Measurements from ENCODE around the gene RYK.

RYK gene

DNA sequence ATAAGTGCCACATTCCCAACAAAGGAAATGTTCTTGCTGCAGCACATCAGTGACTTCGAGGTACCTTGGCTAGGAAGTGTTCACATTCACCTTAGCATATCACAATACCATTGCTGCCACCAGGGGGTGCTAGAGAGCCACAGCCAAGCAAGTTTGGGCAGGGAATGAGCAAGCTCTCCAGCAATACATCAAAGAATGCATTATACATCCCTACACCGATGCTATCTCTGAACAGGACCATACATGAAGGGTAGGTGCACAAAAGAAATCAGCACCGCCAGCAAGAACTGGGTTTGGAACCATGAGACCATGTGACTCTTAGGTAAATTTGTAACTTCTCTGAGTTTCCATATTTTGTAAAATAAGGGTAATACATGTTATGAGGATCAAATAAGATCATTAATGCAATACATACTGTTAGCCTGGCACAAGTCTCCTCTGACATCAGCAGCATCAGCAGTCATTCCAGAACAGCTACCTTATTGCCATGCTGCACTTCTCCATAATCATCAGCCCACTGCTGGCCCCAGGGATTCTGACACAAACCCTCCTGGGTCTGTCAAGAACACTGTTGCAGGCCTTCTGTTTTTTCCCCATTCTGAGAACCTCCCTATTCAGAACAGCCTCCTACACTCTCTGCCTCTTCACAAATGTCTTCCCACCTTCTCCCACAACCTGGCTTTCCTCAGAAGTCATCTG, 37.5 kb downstream of the RYK start (continued):
- TF ChIP-seq, protein P1, sequence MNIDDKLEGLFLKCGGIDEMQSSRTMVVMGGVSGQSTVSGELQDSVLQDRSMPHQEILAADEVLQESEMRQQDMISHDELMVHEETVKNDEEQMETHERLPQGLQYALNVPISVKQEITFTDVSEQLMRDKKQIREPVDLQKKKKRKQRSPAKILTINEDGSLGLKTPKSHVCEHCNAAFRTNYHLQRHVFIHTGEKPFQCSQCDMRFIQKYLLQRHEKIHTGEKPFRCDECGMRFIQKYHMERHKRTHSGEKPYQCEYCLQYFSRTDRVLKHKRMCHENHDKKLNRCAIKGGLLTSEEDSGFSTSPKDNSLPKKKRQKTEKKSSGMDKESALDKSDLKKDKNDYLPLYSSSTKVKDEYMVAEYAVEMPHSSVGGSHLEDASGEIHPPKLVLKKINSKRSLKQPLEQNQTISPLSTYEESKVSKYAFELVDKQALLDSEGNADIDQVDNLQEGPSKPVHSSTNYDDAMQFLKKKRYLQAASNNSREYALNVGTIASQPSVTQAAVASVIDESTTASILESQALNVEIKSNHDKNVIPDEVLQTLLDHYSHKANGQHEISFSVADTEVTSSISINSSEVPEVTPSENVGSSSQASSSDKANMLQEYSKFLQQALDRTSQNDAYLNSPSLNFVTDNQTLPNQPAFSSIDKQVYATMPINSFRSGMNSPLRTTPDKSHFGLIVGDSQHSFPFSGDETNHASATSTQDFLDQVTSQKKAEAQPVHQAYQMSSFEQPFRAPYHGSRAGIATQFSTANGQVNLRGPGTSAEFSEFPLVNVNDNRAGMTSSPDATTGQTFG (tag by site-specific recombination; IDR thresholded peaks at IDR 0.05; ENCODE audit: borderline replicate concordance): no peak
- no peak for TF ChIP-seq ZNF274 (IDR thresholded peaks at IDR 0.05; ENCODE audit: low read length)
- no peak for TF ChIP-seq ZNF274 (tag by site-specific recombination; IDR thresholded peaks at IDR 0.05; ENCODE audit: borderline replicate concordance)
- TF ChIP-seq, protein P2, sequence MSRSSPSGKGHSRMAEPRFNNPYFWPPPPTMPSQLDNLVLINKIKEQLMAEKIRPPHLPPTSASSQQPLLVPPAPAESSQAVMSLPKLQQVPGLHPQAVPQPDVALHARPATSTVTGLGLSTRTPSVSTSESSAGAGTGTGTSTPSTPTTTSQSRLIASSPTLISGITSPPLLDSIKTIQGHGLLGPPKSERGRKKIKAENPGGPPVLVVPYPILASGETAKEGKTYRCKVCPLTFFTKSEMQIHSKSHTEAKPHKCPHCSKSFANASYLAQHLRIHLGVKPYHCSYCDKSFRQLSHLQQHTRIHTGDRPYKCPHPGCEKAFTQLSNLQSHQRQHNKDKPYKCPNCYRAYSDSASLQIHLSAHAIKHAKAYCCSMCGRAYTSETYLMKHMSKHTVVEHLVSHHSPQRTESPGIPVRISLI (tag by site-specific recombination; IDR thresholded peaks at IDR 0.05): no peak
- no peak for TF ChIP-seq ZNF670 (tag by site-specific recombination; IDR thresholded peaks at IDR 0.05; ENCODE audit: low read depth)
- no peak for TF ChIP-seq ZNF394 (tag by site-specific recombination; IDR thresholded peaks at IDR 0.05; ENCODE audit: borderline replicate concordance)
- TF ChIP-seq, protein P3, sequence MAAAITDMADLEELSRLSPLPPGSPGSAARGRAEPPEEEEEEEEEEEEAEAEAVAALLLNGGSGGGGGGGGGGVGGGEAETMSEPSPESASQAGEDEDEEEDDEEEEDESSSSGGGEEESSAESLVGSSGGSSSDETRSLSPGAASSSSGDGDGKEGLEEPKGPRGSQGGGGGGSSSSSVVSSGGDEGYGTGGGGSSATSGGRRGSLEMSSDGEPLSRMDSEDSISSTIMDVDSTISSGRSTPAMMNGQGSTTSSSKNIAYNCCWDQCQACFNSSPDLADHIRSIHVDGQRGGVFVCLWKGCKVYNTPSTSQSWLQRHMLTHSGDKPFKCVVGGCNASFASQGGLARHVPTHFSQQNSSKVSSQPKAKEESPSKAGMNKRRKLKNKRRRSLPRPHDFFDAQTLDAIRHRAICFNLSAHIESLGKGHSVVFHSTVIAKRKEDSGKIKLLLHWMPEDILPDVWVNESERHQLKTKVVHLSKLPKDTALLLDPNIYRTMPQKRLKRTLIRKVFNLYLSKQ (tag by site-specific recombination; IDR thresholded peaks at IDR 0.05; ENCODE audit: borderline replicate concordance): no peak
- TF ChIP-seq ZNF600 (tag by site-specific recombination; IDR thresholded peaks at IDR 0.05): peak; percentile 62; the same call in 1 of the 2 replicates
- no peak for TF ChIP-seq ZNF776 (tag by site-specific recombination; IDR thresholded peaks at IDR 0.05; ENCODE audit: borderline replicate concordance)
- TF ChIP-seq ZFHX2 (tag by site-specific recombination; conservative IDR thresholded peaks at IDR 0.05): peak; percentile 54
- 0 out of 2 replicates have a peak, but pooled peaks have one; percentile 35 for TF ChIP-seq TRIM28 (IDR thresholded peaks at IDR 0.05; ENCODE audit: borderline replicate concordance, low read length)
- peak; percentile 44; the same call in 1 of the 2 replicates for TF ChIP-seq ZNF140 (tag by site-specific recombination; IDR thresholded peaks at IDR 0.05)
- TF ChIP-seq, protein P4, sequence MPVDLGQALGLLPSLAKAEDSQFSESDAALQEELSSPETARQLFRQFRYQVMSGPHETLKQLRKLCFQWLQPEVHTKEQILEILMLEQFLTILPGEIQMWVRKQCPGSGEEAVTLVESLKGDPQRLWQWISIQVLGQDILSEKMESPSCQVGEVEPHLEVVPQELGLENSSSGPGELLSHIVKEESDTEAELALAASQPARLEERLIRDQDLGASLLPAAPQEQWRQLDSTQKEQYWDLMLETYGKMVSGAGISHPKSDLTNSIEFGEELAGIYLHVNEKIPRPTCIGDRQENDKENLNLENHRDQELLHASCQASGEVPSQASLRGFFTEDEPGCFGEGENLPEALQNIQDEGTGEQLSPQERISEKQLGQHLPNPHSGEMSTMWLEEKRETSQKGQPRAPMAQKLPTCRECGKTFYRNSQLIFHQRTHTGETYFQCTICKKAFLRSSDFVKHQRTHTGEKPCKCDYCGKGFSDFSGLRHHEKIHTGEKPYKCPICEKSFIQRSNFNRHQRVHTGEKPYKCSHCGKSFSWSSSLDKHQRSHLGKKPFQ (tag by site-specific recombination; IDR thresholded peaks at IDR 0.05): no peak
- TF ChIP-seq, protein P5, sequence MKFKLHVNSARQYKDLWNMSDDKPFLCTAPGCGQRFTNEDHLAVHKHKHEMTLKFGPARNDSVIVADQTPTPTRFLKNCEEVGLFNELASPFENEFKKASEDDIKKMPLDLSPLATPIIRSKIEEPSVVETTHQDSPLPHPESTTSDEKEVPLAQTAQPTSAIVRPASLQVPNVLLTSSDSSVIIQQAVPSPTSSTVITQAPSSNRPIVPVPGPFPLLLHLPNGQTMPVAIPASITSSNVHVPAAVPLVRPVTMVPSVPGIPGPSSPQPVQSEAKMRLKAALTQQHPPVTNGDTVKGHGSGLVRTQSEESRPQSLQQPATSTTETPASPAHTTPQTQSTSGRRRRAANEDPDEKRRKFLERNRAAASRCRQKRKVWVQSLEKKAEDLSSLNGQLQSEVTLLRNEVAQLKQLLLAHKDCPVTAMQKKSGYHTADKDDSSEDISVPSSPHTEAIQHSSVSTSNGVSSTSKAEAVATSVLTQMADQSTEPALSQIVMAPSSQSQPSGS (tag by site-specific recombination; IDR thresholded peaks at IDR 0.05; ENCODE audit: low read depth): no peak
- TF ChIP-seq ZNF529 (tag by site-specific recombination; IDR thresholded peaks at IDR 0.05; ENCODE audit: insufficient replicate concordance): no peak
- no peak for TF ChIP-seq GFI1B (tag by site-specific recombination; IDR thresholded peaks at IDR 0.05)
- TF ChIP-seq ZBTB17 (tag by site-specific recombination; IDR thresholded peaks at IDR 0.05): 0 out of 2 replicates have a peak, but pooled peaks have one; percentile 29
- TF ChIP-seq, protein P6, sequence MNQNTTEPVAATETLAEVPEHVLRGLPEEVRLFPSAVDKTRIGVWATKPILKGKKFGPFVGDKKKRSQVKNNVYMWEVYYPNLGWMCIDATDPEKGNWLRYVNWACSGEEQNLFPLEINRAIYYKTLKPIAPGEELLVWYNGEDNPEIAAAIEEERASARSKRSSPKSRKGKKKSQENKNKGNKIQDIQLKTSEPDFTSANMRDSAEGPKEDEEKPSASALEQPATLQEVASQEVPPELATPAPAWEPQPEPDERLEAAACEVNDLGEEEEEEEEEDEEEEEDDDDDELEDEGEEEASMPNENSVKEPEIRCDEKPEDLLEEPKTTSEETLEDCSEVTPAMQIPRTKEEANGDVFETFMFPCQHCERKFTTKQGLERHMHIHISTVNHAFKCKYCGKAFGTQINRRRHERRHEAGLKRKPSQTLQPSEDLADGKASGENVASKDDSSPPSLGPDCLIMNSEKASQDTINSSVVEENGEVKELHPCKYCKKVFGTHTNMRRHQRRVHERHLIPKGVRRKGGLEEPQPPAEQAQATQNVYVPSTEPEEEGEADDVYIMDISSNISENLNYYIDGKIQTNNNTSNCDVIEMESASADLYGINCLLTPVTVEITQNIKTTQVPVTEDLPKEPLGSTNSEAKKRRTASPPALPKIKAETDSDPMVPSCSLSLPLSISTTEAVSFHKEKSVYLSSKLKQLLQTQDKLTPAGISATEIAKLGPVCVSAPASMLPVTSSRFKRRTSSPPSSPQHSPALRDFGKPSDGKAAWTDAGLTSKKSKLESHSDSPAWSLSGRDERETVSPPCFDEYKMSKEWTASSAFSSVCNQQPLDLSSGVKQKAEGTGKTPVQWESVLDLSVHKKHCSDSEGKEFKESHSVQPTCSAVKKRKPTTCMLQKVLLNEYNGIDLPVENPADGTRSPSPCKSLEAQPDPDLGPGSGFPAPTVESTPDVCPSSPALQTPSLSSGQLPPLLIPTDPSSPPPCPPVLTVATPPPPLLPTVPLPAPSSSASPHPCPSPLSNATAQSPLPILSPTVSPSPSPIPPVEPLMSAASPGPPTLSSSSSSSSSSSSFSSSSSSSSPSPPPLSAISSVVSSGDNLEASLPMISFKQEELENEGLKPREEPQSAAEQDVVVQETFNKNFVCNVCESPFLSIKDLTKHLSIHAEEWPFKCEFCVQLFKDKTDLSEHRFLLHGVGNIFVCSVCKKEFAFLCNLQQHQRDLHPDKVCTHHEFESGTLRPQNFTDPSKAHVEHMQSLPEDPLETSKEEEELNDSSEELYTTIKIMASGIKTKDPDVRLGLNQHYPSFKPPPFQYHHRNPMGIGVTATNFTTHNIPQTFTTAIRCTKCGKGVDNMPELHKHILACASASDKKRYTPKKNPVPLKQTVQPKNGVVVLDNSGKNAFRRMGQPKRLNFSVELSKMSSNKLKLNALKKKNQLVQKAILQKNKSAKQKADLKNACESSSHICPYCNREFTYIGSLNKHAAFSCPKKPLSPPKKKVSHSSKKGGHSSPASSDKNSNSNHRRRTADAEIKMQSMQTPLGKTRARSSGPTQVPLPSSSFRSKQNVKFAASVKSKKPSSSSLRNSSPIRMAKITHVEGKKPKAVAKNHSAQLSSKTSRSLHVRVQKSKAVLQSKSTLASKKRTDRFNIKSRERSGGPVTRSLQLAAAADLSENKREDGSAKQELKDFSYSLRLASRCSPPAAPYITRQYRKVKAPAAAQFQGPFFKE (tag by site-specific recombination; IDR thresholded peaks at IDR 0.05; ENCODE audit: borderline replicate concordance): no peak
- no peak for TF ChIP-seq ZSCAN16 (tag by site-specific recombination; IDR thresholded peaks at IDR 0.05)
- no peak for TF ChIP-seq ZNF558 (tag by site-specific recombination; IDR thresholded peaks at IDR 0.05)
- no peak for TF ChIP-seq ZNF747 (tag by site-specific recombination; IDR thresholded peaks at IDR 0.05)
- TF ChIP-seq RBAK (tag by site-specific recombination; IDR thresholded peaks at IDR 0.05): no peak
- 0 out of 2 replicates have a peak, but pooled peaks have one; percentile 18 for TF ChIP-seq TCF7L2 (IDR thresholded peaks at IDR 0.05; ENCODE audit: borderline replicate concordance, low read depth, low read length)
- TF ChIP-seq ZNF23 (tag by site-specific recombination; IDR thresholded peaks at IDR 0.05; ENCODE audit: borderline replicate concordance): no peak

Measured in HEK293 (cell line).